Spinal cord (tissue), 10 donors: ENCODE data around the gene GREM2. TPM values are rescaled to one million over a fixed set of nuclear protein-coding genes. Genes with fewer than 3 reads are reported as not detected.

ENCODE experiments used
- DNase-seq, 6 donors: peaks; one replicate each; pipeline versions ENCODE4 v3.0.0 to v3.0.0-alpha.2; 2013 to 2015; ENCODE audit warnings: low spot score in 6 of 6, low read depth in 4 of 6
- H3K27ac ChIP-seq: one replicate; pipeline ENCODE4 v1.5.1; 2013; ENCODE audit warnings: low read depth, low read length, control low read depth
- H3K27me3 ChIP-seq: one replicate; pipeline ENCODE4 v1.6.1; 2013; ENCODE audit warnings: low read length; ENCODE audit not compliant: control insufficient read depth, insufficient read depth
- H3K36me3 ChIP-seq: one replicate; pipeline ENCODE4 v1.6.1; 2013; ENCODE audit warnings: low read length; ENCODE audit not compliant: control insufficient read depth, insufficient read depth
- H3K4me1 ChIP-seq: one replicate; pipeline ENCODE4 v1.6.1; 2013; ENCODE audit warnings: low read length; ENCODE audit not compliant: control insufficient read depth, insufficient read depth
- H3K4me3 ChIP-seq: one replicate; pipeline ENCODE4 v1.5.1; 2013; ENCODE audit warnings: low read depth, low read length, control low read depth
- H3K9me3 ChIP-seq: one replicate; pipeline ENCODE4 v1.6.1; 2013; ENCODE audit warnings: low read length; ENCODE audit not compliant: control insufficient read depth, insufficient read depth
- WGBS: methylation state at CpG from one replicate; pipeline ENCODE4 v1.1.5; 2013; ENCODE audit warnings: missing lambda C conversion rate; ENCODE audit not compliant: insufficient coverage; 5-methylcytosine and 5-hydroxymethylcytosine counted together
- polyA plus RNA-seq, 2 donors: library from polyadenylated mRNA; unstranded; fragments of 120-200 nt; gene quantifications; one replicate each; pipeline ENCODE4 v1.2.1, GENCODE V29; 2013; ENCODE audit not compliant: insufficient read length in 2 of 2
- total RNA-seq, 2 donors: library from RNA; depleted of rRNA in 1 of 2; stranded (reverse); fragments of 120-200 nt in 1 of 2; fragments of >200 nt in 1 of 2; gene quantifications; one replicate each; pipeline versions ENCODE4 v1.2.3 to v1.2.4, GENCODE V29; 2013 to 2014
- donor health status: healthy.

The GREM2 gene
- total and polyA plus RNA-seq, 4 donors: 1.3 to 10.9 (median 8.5) TPM

DNA sequence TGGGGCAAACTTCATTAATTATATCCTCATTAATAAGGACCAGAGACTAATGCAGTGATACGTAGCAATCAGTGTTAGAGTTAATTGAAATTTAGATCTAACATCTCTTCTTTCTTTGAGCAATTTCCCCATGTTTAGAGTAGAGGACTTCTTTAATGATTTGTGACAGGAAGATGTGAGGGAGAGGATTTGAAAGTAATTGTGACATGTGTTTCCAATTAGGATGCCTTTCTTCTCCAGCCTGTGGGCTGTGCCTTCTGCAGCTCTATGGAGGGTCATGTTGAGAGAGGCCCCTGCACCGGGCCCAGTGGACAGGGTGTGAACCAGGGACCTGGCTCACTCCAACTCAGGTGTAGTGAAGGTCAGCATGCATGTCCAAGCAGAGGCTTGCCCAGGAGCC, 103.0 kb downstream of the GREM2 start:
- Histone ChIP-seq H3K27ac (no peak overlapping the region), H3K36me3 (no peaks in the 10 kb centered on the region), H3K4me3 (no peak overlapping the region), H3K9me3 (no peaks in the 10 kb centered on the region), H3K27me3 (no peaks in the 10 kb centered on the region), H3K4me1 (no peaks in the 10 kb centered on the region)
- 100% methylated on average over 1 of the region's 2 CpGs for WGBS
- no peak for DNase-seq

DNA sequence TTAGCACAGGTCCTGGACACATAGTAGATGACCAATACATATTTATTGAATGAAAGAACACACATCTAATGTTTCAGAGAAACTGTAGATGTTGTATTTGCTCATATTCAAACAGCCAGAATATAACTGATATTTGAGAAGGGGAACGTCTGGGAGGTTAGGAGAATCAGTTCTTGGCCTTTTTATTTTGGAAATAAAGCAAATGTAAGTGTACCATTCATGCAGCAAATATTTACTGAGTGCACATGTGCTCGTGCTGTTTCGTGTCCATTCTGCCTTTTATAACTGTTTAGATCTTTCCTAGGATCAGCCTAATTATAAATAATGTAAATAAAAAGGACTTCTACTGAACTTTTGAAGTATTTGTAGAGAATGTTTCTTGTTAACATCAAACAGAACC, 103.8 kb downstream of the GREM2 start:
- Histone ChIP-seq H3K4me3 (no peak overlapping the region), H3K36me3 (no peaks in the 10 kb centered on the region), H3K27ac (no peak overlapping the region), H3K9me3 (no peaks in the 10 kb centered on the region), H3K4me1 (no peaks in the 10 kb centered on the region), H3K27me3 (no peaks in the 10 kb centered on the region)
- no CpG with 5 or more reads among the region's 3 CpGs for WGBS
- no peak for DNase-seq

DNA sequence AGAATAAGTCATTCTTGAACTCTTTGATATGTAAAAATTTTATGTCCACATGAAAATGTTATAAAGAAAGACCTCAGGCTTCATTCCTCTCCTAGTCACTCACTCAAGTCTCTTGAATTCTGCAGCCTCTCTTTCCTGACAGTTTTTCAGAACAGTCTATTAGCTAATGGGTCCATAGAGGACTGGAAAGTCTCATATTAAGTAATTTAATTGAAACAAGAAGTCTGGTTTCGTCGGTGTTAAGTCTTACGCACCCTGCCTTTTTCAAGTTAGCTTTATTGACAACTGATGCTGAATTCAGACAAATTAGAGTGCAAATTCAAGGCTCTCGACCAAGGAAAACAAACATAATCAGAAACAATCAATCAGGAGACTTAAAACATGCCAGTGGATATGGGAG, 105.8 kb downstream of the GREM2 start:
- WGBS: no CpG with 5 or more reads among the region's 4 CpGs
- H3K4me1 ChIP-seq: no peaks in the 10 kb centered on the region

DNA sequence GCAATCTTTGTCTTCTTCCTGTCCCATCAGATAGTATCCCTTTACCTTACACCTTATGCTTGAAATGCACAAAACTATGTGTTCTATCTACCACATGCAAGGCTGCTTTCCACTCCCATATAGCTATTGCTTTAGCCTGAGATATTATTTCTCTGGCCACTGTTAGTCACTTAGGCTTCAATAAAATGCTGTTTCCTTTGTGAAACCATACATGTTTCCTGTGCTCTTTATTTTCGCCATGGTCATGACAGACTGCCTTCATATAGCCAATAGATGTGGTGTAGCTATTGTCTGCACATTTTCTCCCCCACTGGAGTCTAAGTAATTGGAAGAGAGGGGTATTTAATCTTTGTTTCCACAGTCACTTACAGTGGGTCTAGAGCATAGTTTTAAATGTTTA, 108.4 kb downstream of the GREM2 start:
- H3K36me3 ChIP-seq: no peaks in the 10 kb centered on the region
- H3K9me3 ChIP-seq: no peaks in the 10 kb centered on the region
- no peaks in the 10 kb centered on the region for H3K27me3 ChIP-seq
- no peak overlapping the region for H3K4me3 ChIP-seq
- no peak for DNase-seq
- H3K27ac ChIP-seq: no peak overlapping the region
- no CpG with 5 or more reads among the region's 1 CpG for WGBS
- H3K4me1 ChIP-seq: no peaks in the 10 kb centered on the region

More for the DNA sequence above, 105.8 kb downstream of the GREM2 start:
- no peak for DNase-seq
- no peaks in the 10 kb centered on the region for H3K27me3 ChIP-seq
- H3K4me3 ChIP-seq: no peak overlapping the region
- H3K27ac ChIP-seq: no peak overlapping the region
- no peaks in the 10 kb centered on the region for H3K36me3 ChIP-seq
- H3K9me3 ChIP-seq: no peaks in the 10 kb centered on the region

DNA sequence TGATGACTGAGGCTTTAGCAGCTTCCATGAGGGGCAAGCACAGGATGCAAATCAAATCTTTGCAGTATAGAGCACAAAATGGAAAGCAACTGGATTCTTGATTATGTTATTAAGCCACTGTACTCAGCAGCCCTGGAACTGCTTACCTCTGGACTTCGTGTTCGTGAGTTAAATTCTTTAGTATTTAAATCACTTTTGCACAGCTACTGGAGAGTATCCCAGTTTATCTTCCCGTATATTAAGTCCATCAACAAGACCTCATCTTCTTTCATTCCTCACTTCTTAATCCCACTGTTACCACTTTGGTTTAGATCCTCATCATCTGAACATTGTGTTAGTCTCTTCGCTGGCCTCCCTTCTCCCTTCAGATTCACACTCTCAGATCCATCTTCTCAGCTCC, 108.9 kb downstream of the GREM2 start:
- H3K4me3 ChIP-seq: no peak overlapping the region
- no peaks in the 10 kb centered on the region for H3K9me3 ChIP-seq
- WGBS: 95% methylated on average over 4 of the region's 4 CpGs
- H3K27ac ChIP-seq: no peak overlapping the region
- DNase-seq: no peak
- no peaks in the 10 kb centered on the region for H3K36me3 ChIP-seq
- H3K27me3 ChIP-seq: no peaks in the 10 kb centered on the region
- H3K4me1 ChIP-seq: no peaks in the 10 kb centered on the region

DNA sequence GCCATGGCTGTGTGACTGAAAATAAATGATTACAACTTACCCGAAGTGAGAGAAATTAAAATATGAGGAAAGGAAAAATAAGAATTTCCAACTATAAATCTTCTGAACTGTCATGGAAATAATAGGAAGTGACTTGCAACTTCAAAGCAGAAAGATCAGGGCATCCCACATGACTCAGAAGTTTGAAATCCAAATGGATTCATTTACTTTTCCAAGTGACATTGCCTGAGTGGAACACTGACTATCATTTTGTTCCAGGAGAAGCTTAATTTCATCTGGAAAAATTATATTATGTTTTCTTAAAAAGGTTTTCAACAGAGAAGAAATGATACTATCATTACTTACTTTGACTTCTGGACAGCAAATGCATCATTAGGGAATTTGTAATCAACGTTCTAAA, 110.8 kb downstream of the GREM2 start:
- 80% methylated on average over 1 of the region's 2 CpGs for WGBS
- Histone ChIP-seq H3K9me3 (no peaks in the 10 kb centered on the region), H3K27me3 (no peaks in the 10 kb centered on the region), H3K27ac (no peak overlapping the region), H3K4me1 (no peaks in the 10 kb centered on the region), H3K4me3 (no peak overlapping the region), H3K36me3 (no peaks in the 10 kb centered on the region)
- DNase-seq: no peak

DNA sequence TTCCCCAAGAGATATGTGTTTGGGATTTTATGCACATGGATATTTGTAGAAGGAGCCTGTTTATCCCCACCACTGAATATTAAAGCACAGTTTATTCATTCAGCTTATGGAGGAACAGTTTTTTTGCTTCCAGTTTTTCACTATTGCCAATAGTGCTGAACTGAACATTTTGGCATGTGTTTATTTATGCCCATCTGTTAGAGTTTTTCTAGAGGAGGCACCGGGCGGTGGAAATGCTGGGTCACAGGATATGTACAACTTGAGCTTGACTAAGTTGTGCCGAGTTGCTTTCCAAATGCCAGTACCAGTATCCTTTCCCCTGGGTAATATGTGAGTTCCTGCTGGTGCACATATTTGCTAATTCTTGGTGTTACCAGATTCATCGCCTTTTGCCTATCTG, 111.3 kb downstream of the GREM2 start:
- DNase-seq: peak in 1 of 6 donors; percentile 78
- H3K27ac ChIP-seq: no peak overlapping the region
- WGBS: 76% methylated on average over 3 of the region's 4 CpGs
- H3K4me3 ChIP-seq: no peak overlapping the region
- no peaks in the 10 kb centered on the region for H3K27me3 ChIP-seq
- no peaks in the 10 kb centered on the region for H3K9me3 ChIP-seq
- no peaks in the 10 kb centered on the region for H3K4me1 ChIP-seq
- no peaks in the 10 kb centered on the region for H3K36me3 ChIP-seq

DNA sequence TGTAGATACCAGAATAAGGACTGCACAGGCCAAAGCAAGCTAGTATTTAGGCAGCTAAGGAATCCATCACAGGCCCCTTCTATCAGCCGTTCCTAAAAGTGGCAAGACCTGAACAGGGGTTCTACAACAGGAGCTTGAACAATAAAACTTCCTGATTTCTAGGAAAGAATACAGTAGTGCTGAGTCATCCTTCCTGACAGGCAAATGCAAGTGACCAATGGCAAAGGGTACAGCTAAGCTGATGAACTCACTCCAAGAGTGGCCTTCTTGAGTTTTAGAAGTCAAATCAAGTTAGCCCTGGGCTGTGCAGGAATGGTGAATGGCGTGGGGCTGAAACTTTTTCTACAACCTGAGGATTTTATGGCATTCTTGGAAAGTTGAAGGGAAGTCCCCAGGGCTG, 112.9 kb downstream of the GREM2 start:
- no peaks in the 10 kb centered on the region for H3K27me3 ChIP-seq
- H3K4me1 ChIP-seq: no peaks in the 10 kb centered on the region
- no peak for DNase-seq
- H3K9me3 ChIP-seq: no peaks in the 10 kb centered on the region
- H3K36me3 ChIP-seq: no peaks in the 10 kb centered on the region
- 69% methylated on average over 2 of the region's 2 CpGs for WGBS
- no peak overlapping the region for H3K27ac ChIP-seq
- H3K4me3 ChIP-seq: no peak overlapping the region

DNA sequence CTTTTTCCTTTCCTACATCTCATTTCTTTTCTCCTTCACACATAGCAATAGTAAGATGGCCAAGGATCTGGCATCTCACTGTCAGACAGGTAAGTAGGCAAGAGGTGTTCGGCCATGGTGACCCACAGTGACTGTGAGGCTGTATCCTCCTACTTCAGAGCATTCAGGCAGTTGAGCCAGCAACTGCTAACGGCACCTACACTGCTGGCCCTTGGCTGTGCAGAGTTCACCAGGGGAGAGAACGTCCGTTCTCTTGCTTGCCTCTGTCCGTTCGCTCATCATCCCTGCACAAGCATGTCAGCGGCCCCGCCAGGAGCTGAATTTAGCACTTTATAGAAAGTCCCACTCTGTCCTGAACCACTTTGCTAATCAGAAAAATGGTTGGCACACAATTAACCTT, 113.6 kb downstream of the GREM2 start:
- peaks cover 4% of the 10 kb centered on the region for H3K4me1 ChIP-seq
- 91% methylated on average over 8 of the region's 8 CpGs for WGBS
- H3K36me3 ChIP-seq: no peaks in the 10 kb centered on the region
- no peaks in the 10 kb centered on the region for H3K9me3 ChIP-seq
- H3K27me3 ChIP-seq: no peaks in the 10 kb centered on the region
- H3K4me3 ChIP-seq: no peak overlapping the region
- DNase-seq: no peak
- no peak overlapping the region for H3K27ac ChIP-seq

DNA sequence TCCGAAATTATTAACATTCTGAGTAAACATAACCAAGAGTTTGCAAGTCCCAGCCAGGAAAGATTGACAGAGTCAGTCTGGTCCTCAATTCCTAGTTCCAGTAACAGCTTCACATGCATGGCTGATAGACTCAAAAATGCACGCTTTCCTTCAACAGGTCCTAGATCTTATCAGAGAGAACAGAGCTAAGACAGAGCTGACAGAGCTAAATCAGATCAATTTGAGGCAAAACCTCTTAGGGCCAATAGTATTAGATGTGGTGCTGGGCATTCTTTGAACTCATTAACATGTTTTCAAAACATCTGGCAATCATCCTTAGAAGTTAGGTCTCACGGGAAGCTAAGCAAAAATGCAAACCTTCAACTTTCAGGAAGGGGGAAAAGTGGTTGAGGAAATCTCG, 114.0 kb downstream of the GREM2 start:
- H3K27me3 ChIP-seq: no peaks in the 10 kb centered on the region
- H3K27ac ChIP-seq: no peak overlapping the region
- no peaks in the 10 kb centered on the region for H3K9me3 ChIP-seq
- DNase-seq: no peak
- peaks cover 8% of the 10 kb centered on the region for H3K4me1 ChIP-seq
- 100% methylated on average over 1 of the region's 4 CpGs for WGBS
- no peaks in the 10 kb centered on the region for H3K36me3 ChIP-seq
- H3K4me3 ChIP-seq: no peak overlapping the region
